WTC11 (cell line): ENCODE results near the gene SORT1.

Source experiments
- CTCF ChIP-seq: fragments of 200-600 bp; IDR thresholded peaks from 2 replicates; pipeline ENCODE4 v1.8.0; 2022; ENCODE audit warnings: antibody characterized with exemption
- FOXK1 ChIP-seq: sonication (generic); formaldehyde crosslinking; IDR thresholded peaks from 2 replicates; pipeline ENCODE4 v1.8.0; 2022; ENCODE audit warnings: mild to moderate bottlenecking, moderate library complexity, missing genetic modification reagents
- MAX ChIP-seq: sonication (generic); formaldehyde crosslinking; IDR thresholded peaks from 2 replicates; pipeline ENCODE4 v1.8.0; 2022; ENCODE audit warnings: mild to moderate bottlenecking, missing genetic modification reagents
- MLX ChIP-seq: sonication (generic); formaldehyde crosslinking; IDR thresholded peaks from 2 replicates; pipeline ENCODE4 v1.8.1; 2023; ENCODE audit warnings: mild to moderate bottlenecking, missing genetic modification reagents, moderate library complexity
- OVOL2 ChIP-seq: fragments of 250-450 bp; sonication (Bioruptor Pico); IDR thresholded peaks from 2 replicates; pipeline ENCODE4 v1.9.0; 2021; ENCODE audit warnings: mild to moderate bottlenecking, borderline replicate concordance
- TF ChIP-seq, protein P1 (sequence below): sonication (generic); formaldehyde crosslinking; IDR thresholded peaks from 2 replicates; pipeline ENCODE4 v1.8.1; 2022; ENCODE audit warnings: mild to moderate bottlenecking, moderate library complexity, missing genetic modification reagents

GRCh38 chr1:109396513-109396839, 1.2 kb downstream of the SORT1 start:
- TF ChIP-seq CTCF: no peak
- no peak for TF ChIP-seq MLX
- no peak for TF ChIP-seq MAX (CRISPR knock-in tag)
- TF ChIP-seq, protein P1, sequence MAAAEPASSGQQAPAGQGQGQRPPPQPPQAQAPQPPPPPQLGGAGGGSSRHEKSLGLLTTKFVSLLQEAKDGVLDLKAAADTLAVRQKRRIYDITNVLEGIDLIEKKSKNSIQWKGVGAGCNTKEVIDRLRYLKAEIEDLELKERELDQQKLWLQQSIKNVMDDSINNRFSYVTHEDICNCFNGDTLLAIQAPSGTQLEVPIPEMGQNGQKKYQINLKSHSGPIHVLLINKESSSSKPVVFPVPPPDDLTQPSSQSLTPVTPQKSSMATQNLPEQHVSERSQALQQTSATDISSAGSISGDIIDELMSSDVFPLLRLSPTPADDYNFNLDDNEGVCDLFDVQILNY: no peak
- TF ChIP-seq FOXK1 (CRISPR knock-in tag): no peak
- no peak for TF ChIP-seq OVOL2 (CRISPR knock-in tag)
